ENCODE measurements around the gene AGBL5.

Gene AGBL5

GRCh38 chr2:27025281-27025800 is 26.1 kb upstream of the AGBL5 start:
- DNase-seq: no peak

- DNase-seq: no peak
These were observed 25.3 kb upstream of the AGBL5 start for GRCh38 chr2:27025861-27026851.

- DNase-seq: no peak
These were observed 24.2 kb upstream of the AGBL5 start for GRCh38 chr2:27027211-27027651.

GRCh38 chr2:27029051-27029450 is 22.4 kb upstream of the AGBL5 start:
- DNase-seq: no peak

- peak; percentile 78 for DNase-seq
These were observed 18.8 kb upstream of the AGBL5 start, which contains the start of gene TMEM214 for GRCh38 chr2:27032495-27033252. TSS of gene TMEM214 (plus strand) at chr2:27032965. CDS start at chr2:27033016, 51 bp downstream.

- no peak for DNase-seq
These were observed 18.1 kb upstream of the AGBL5 start for GRCh38 chr2:27033253-27033852.

GRCh38 chr2:27038012-27038411 is 13.5 kb upstream of the AGBL5 start:
- DNase-seq: no peak

GRCh38 chr2:27038631-27039339 is 12.7 kb upstream of the AGBL5 start:
- no peak for DNase-seq

GRCh38 chr2:27039426-27039825 is 12.0 kb upstream of the AGBL5 start:
- DNase-seq: no peak

- no peak for DNase-seq
These were observed 11.6 kb upstream of the AGBL5 start for GRCh38 chr2:27039871-27040270.

- DNase-seq: no peak
These were observed 11.2 kb upstream of the AGBL5 start for GRCh38 chr2:27040282-27040681.

- no peak for DNase-seq
These were observed 9.7 kb upstream of the AGBL5 start for GRCh38 chr2:27041752-27042151.

- no peak for DNase-seq
These were observed 9.3 kb upstream of the AGBL5 start for GRCh38 chr2:27042159-27042661.

- DNase-seq: no peak
These were observed 8.4 kb upstream of the AGBL5 start for GRCh38 chr2:27042985-27043634.

GRCh38 chr2:27049422-27050280 is 1.8 kb upstream of the AGBL5 start:
- peak; percentile 72 for DNase-seq

GRCh38 chr2:27050281-27050995 is 1.0 kb upstream of the AGBL5 start:
- peak; percentile 85 for DNase-seq

- no peak for DNase-seq
These were observed 606 bp downstream of the AGBL5 start for GRCh38 chr2:27051902-27052645.

- DNase-seq: no peak
These were observed 1.9 kb downstream of the AGBL5 start for GRCh38 chr2:27053321-27053720.

GRCh38 chr2:27053776-27054175 is 2.3 kb downstream of the AGBL5 start:
- no peak for DNase-seq

Measured in activated naive CD4-positive, alpha-beta T cell treated with anti-CD3 and anti-CD28 coated beads, Interleukin-2, amount 50 U/mL, for 16 hours (primary cell).